Smooth muscle cell of the brain vasculature (primary cell): ENCODE measurements around the gene HSPA1A.
"Not testable (repeated sequence)": the region's sequence is repeated elsewhere in the genome, so short reads cannot be mapped to it uniquely, and the experiment has no call there.

ENCODE experiments used
- DNase-seq: peaks from one replicate; pipeline ENCODE4 v3.0.0-alpha.2; 2012; ENCODE audit warnings: low read depth, low spot score

The HSPA1A gene

DNA sequence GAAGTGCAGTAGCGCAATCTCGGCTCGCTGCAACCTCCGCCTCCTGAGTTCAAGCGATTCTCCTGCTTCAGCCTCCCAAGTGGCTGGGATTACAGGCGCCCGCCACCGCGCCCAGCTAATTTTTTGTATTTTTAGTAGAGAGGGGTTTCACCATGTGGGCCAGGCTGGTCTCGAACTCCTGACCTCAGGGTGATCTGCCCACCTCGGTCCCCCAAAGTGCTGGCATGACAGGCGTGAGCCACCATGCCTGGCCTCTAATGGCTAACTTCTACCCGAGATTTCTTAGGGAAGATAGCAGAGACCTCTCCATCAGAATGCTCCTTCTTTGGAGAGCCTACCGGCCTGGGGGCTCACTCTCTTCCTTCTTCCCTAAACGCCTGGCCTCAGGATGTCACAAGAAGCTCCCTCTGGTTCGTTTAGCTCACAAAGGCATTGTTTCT lies 48.8 kb downstream of the HSPA1A start:
- not testable (repeated sequence) for DNase-seq

DNA sequence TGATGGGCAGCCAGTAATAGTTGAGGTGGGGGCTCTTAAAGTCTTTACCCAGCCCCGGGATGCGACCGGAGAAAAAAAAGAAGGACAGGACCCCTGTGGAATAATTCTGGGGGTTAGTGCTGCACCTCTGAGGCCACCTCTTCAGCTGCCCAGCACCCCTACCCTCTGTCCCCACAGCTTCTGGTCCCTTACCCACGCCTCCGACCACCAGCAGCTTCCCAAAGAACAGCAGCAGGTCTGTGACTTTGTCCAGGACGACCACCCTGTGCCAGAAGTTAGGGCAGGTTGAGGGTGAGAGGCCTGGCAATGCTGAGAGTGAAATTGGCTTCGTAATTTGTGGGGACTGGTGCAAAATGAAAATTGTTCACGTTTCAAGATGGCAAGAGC lies 49.5 kb downstream of the HSPA1A start:
- DNase-seq, result no peak

- no peak for DNase-seq
These were observed 50.1 kb downstream of the HSPA1A start for GRCh38 chr6:31865205-31866118.
